GM19438 (cell line): ENCODE measurements around the gene GRAMD1A.
"Not testable (repeated sequence)": the region's sequence is repeated elsewhere in the genome, so short reads cannot be mapped to it uniquely, and the experiment has no call there.

Experiments
- ATAC-seq: cut with Tn5 transposase; IDR thresholded peaks from one replicate; pipeline ENCODE4 v1.9.1; 2021; ENCODE audit warnings: low read depth; ENCODE audit not compliant: unreplicated experiment

Gene GRAMD1A

GRCh38 chr19:34999498-35000337 lies at the start of gene GRAMD1A:
GRAMD1A (plus strand) TSS chr19:35000323; CDS start chr19:35000479, 156 bp downstream.
- ATAC-seq: peak; percentile 58

GRCh38 chr19:34953092-34953491 lies 47.0 kb upstream of the GRAMD1A start:
- ATAC-seq: no peak

- no peak for ATAC-seq
Observed at GRCh38 chr19:34957830-34958751, 42.0 kb upstream of the GRAMD1A start.

GRCh38 chr19:34959021-34959420 lies 41.1 kb upstream of the GRAMD1A start:
- no peak for ATAC-seq

GRCh38 chr19:34960103-34960805 lies 39.9 kb upstream of the GRAMD1A start:
- no peak for ATAC-seq

- no peak for ATAC-seq
Observed at GRCh38 chr19:34960940-34961679, 39.0 kb upstream of the GRAMD1A start.

GRCh38 chr19:34961775-34962686 lies 38.1 kb upstream of the GRAMD1A start:
- no peak for ATAC-seq

- no peak for ATAC-seq
Observed at GRCh38 chr19:34962687-34963572, 37.2 kb upstream of the GRAMD1A start.

GRCh38 chr19:34963573-34964406 lies 36.3 kb upstream of the GRAMD1A start, which contains the start of gene ZNF792:
ZNF792 (minus strand) TSS chr19:34964229; CDS start chr19:34963662, 567 bp downstream.
- ATAC-seq: peak; percentile 80

- ATAC-seq: no peak
Observed at GRCh38 chr19:34964598-34964997, 35.5 kb upstream of the GRAMD1A start.

GRCh38 chr19:34965505-34965904 lies 34.6 kb upstream of the GRAMD1A start:
- ATAC-seq: not testable (repeated sequence)

GRCh38 chr19:34967551-34967950 lies 32.6 kb upstream of the GRAMD1A start:
- ATAC-seq: no peak

- no peak for ATAC-seq
Observed at GRCh38 chr19:34969721-34970120, 30.4 kb upstream of the GRAMD1A start.

- not testable (repeated sequence) for ATAC-seq
Observed at GRCh38 chr19:34970185-34970780, 29.8 kb upstream of the GRAMD1A start.

- ATAC-seq: no peak
Observed at GRCh38 chr19:34972163-34972705, 27.9 kb upstream of the GRAMD1A start.

GRCh38 chr19:34974646-34975045 lies 25.5 kb upstream of the GRAMD1A start:
- no peak for ATAC-seq
